CD4-positive, CD25-positive, alpha-beta regulatory T cell (primary cell): ENCODE results near the gene MAGEA10. TPM values are rescaled to one million over a fixed set of nuclear protein-coding genes. Genes with fewer than 3 reads are reported as not detected.
"Not testable (repeated sequence)": the region's sequence is repeated elsewhere in the genome, so short reads cannot be mapped to it uniquely, and the experiment has no call there.

Experiments
- ATAC-seq, 2 donors: fragments of 150-1000 bp; cut with Tn5 transposase; one replicate each; pipeline ENCODE4 v1.10.0; 2021; ENCODE audit warnings: low read depth in 2 of 2, moderate number of reproducible peaks in 2 of 2, moderate library complexity in 1 of 2
- DNase-seq, 3 donors: peaks; one replicate each; pipeline versions ENCODE4 v3.0.0 to v3.0.0-alpha.2; 2012 to 2022; ENCODE audit warnings: mixed read lengths in 1 of 3
- H3K27ac ChIP-seq: one replicate; pipeline ENCODE4 v1.7.0; 2013; ENCODE audit warnings: mild to moderate bottlenecking, low read length; ENCODE audit not compliant: insufficient read depth, poor library complexity, severe bottlenecking
- H3K27me3 ChIP-seq: one replicate; pipeline ENCODE4 v1.7.0; 2013; ENCODE audit warnings: low read length; ENCODE audit not compliant: control insufficient read depth, insufficient read depth
- H3K36me3 ChIP-seq: one replicate; pipeline ENCODE4 v1.7.0; 2013; ENCODE audit warnings: mild to moderate bottlenecking, low read length, moderate library complexity; ENCODE audit not compliant: control insufficient read depth, insufficient read depth
- H3K4me1 ChIP-seq: 2 replicates; pipeline ENCODE4 v1.7.0; 2013; ENCODE audit warnings: mild to moderate bottlenecking, low read length; ENCODE audit not compliant: insufficient read depth, control insufficient read depth, poor library complexity, severe bottlenecking
- H3K4me3 ChIP-seq: one replicate; pipeline ENCODE4 v1.7.0; 2013; ENCODE audit warnings: low read depth, mild to moderate bottlenecking, low read length, moderate library complexity
- H3K9me3 ChIP-seq, 2 experiments: 1 replicate in 1 of 2; 2 replicates in 1 of 2; pipeline ENCODE4 v1.7.0; 2013; ENCODE audit warnings: low read length in 2 of 2, mild to moderate bottlenecking in 1 of 2, moderate library complexity in 1 of 2; ENCODE audit not compliant: control insufficient read depth in 2 of 2
- H3K27ac Mint-ChIP-seq, 3 donors: one replicate each; pipeline ENCODE4 v1.8.0; 2020 to 2022; ENCODE audit warnings: mild to moderate bottlenecking in 3 of 3, mixed read lengths in 3 of 3, moderate library complexity in 2 of 3
- H3K27me3 Mint-ChIP-seq: one replicate; pipeline ENCODE4 v1.8.0; 2022; ENCODE audit warnings: mild to moderate bottlenecking, mixed read lengths
- H3K36me3 Mint-ChIP-seq: one replicate; pipeline ENCODE4 v1.8.0; 2020; ENCODE audit warnings: mixed read lengths
- H3K4me1 Mint-ChIP-seq, 4 donors: one replicate each; pipeline ENCODE4 v1.8.0; 2020 to 2022; ENCODE audit warnings: mixed read lengths in 4 of 4, mild to moderate bottlenecking in 1 of 4
- H3K4me3 Mint-ChIP-seq, 4 donors: one replicate each; pipeline ENCODE4 v1.8.0; 2020 to 2022; ENCODE audit warnings: mild to moderate bottlenecking in 4 of 4, mixed read lengths in 4 of 4, moderate library complexity in 3 of 4
- H3K9me3 Mint-ChIP-seq, 7 donors: one replicate each; pipeline ENCODE4 v1.8.0; 2020 to 2022; ENCODE audit warnings: mixed read lengths in 7 of 7, mild to moderate bottlenecking in 3 of 7, moderate library complexity in 2 of 7
- polyA plus RNA-seq, 4 donors: library from polyadenylated mRNA; unstranded; fragments of 300-500 nt; fragmentation: Illumina TruSeq; gene quantifications; one replicate each; pipeline ENCODE4 v1.2.3, GENCODE V29; 2021
- total RNA-seq: library from RNA; stranded (reverse); gene quantifications from one replicate; pipeline ENCODE4 v1.2.3, GENCODE V29; 2022

The MAGEA10 gene
- total and polyA plus RNA-seq, 5 donors from 2014 or later: not detected

DNA sequence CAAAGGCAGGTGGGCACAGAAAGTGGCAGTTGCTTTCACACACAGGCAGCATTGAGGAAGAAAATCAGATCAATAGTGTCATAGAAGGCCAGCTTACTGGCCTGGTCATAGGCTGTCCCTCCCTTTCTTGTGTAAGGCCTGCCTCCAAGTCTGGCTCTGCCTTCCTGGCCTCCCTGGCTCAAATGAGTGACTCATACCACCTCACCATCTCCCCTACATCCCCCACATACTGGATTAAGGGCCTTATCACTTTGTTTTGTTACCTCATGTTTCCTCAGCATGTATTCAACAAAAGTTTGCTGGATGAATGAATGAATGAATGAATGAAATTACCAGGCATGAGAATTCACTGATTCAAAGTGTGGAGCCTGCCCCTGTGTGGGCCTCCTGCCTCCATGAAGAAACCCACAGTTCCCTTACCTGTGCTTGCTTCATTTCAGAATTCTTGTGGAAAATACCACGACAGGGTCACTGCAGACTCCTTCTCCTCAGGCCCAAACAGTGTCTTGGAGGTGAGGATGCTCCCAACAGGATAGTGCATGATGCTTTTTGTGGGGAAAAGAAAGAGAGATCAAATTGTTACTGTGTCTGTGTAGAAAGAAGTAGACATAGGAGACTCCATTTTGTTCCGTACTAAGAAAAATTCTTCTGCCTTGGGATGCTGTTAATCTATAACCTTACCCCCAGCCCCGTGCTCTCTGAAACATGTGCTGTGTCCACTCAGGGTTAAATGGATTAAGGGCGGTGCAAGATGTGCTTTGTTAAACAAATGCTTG lies 9.1 kb downstream of the MAGEA10 start:
- H3K4me3 ChIP-seq, ATAC-seq, H3K27me3 ChIP-seq, H3K4me1 ChIP-seq, H3K36me3 ChIP-seq, DNase-seq, H3K27ac ChIP-seq, H3K36me3 Mint-ChIP-seq, H3K27me3 Mint-ChIP-seq, H3K27ac Mint-ChIP-seq, H3K9me3 Mint-ChIP-seq, H3K4me3 Mint-ChIP-seq, H3K4me1 Mint-ChIP-seq, H3K9me3 ChIP-seq: not testable (repeated sequence)

DNA sequence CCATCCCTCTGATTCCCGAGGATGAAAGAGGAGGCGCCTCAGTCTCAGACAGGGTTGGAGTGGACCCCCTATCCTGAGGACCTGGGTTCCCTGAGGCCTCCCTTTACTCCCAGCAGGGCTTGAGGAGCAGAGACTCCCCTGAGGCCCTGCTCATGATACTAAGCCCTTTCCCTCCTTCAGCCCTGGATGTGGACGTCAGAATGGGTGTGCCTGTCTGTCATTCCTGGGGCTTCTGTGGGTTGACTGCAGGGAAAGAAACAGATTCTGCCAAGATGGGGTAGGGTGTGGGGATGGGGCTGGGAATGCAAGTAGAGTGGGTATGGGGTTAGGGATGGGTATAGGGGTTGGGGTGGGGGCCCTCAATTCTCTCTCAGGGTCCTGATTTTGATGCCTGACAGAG lies 21.1 kb downstream of the MAGEA10 start:
- H3K36me3 Mint-ChIP-seq: no peaks in the 10 kb centered on the region
- Histone ChIP-seq H3K27me3 (no peaks in the 10 kb centered on the region), H3K36me3 (no peaks in the 10 kb centered on the region), H3K27ac (no peak overlapping the region), H3K9me3 (no peaks in the 10 kb centered on the region), H3K4me1 (no peaks in the 10 kb centered on the region), H3K4me3 (no peak overlapping the region)
- H3K27ac Mint-ChIP-seq: no peak overlapping the region
- H3K27me3 Mint-ChIP-seq: no peaks in the 10 kb centered on the region
- no peaks in the 10 kb centered on the region for H3K4me1 Mint-ChIP-seq
- H3K4me3 Mint-ChIP-seq: no peak overlapping the region
- no peak for DNase-seq
- peaks cover 0 to 3% (median 0%) of the 10 kb centered on the region in 7 donors for H3K9me3 Mint-ChIP-seq
- no peak for ATAC-seq

- no peaks in the 10 kb centered on the region for H3K4me1 Mint-ChIP-seq
- no peak overlapping the region for H3K4me3 Mint-ChIP-seq
- no peaks in the 10 kb centered on the region for H3K27me3 ChIP-seq
- H3K27ac Mint-ChIP-seq: no peak overlapping the region
- ATAC-seq (no peak), DNase-seq (no peak)
- H3K4me1 ChIP-seq: no peaks in the 10 kb centered on the region
- H3K27ac ChIP-seq: no peak overlapping the region
- H3K9me3 ChIP-seq: no peaks in the 10 kb centered on the region
- H3K4me3 ChIP-seq: no peak overlapping the region
- H3K36me3 Mint-ChIP-seq: no peaks in the 10 kb centered on the region
- H3K9me3 Mint-ChIP-seq: peaks cover 0 to 5% (median 0%) of the 10 kb centered on the region in 7 donors
- H3K36me3 ChIP-seq: no peaks in the 10 kb centered on the region
- H3K27me3 Mint-ChIP-seq: no peaks in the 10 kb centered on the region
These were observed 29.9 kb downstream of the MAGEA10 start for GRCh38 chrX:152108527-152108926.

GRCh38 chrX:152103866-152104265 lies 34.5 kb downstream of the MAGEA10 start:
- Mint-ChIP-seq H3K4me3 (no peak overlapping the region), H3K27ac (no peak overlapping the region), H3K27me3 (no peaks in the 10 kb centered on the region), H3K4me1 (no peaks in the 10 kb centered on the region), H3K9me3 (peaks cover 0 to 5% (median 0%) of the 10 kb centered on the region in 7 donors), H3K36me3 (no peaks in the 10 kb centered on the region)
- no peak overlapping the region for H3K4me3 ChIP-seq
- DNase-seq (no peak), ATAC-seq (no peak)
- no peaks in the 10 kb centered on the region for H3K4me1 ChIP-seq
- H3K36me3 ChIP-seq: no peaks in the 10 kb centered on the region
- no peak overlapping the region for H3K27ac ChIP-seq
- no peaks in the 10 kb centered on the region for H3K27me3 ChIP-seq
- H3K9me3 ChIP-seq: no peaks in the 10 kb centered on the region

- Mint-ChIP-seq H3K9me3 (peaks cover 0 to 3% (median 0%) of the 10 kb centered on the region in 7 donors), H3K36me3 (no peaks in the 10 kb centered on the region), H3K27ac (no peak overlapping the region), H3K27me3 (no peaks in the 10 kb centered on the region), H3K4me3 (no peak overlapping the region), H3K4me1 (no peaks in the 10 kb centered on the region)
- H3K4me1 ChIP-seq: no peaks in the 10 kb centered on the region
- no peaks in the 10 kb centered on the region for H3K36me3 ChIP-seq
- no peak overlapping the region for H3K27ac ChIP-seq
- H3K4me3 ChIP-seq: no peak overlapping the region
- no peaks in the 10 kb centered on the region for H3K9me3 ChIP-seq
- ATAC-seq (no peak), DNase-seq (no peak)
- H3K27me3 ChIP-seq: no peaks in the 10 kb centered on the region
These were observed 52.2 kb downstream of the MAGEA10 start for GRCh38 chrX:152086141-152086540.

Other genes starting within 250 kb of the MAGEA10 start
- gene MAGEA4, start 225.7 kb downstream of the MAGEA10 start, total RNA-seq: not detected
- gene MAGEA4, start 225.7 kb downstream of the MAGEA10 start, polyA plus RNA-seq: not detected
- gene GABRE, start 163.9 kb downstream of the MAGEA10 start, total RNA-seq: not detected
- not detected for gene GABRE, start 163.9 kb downstream of the MAGEA10 start, polyA plus RNA-seq